Measurements from ENCODE around the gene MAZ. TPM values are rescaled to one million over a fixed set of nuclear protein-coding genes. Genes with fewer than 3 reads are reported as not detected.
A peak's percentile ranks its signal among the peaks of the same experiment; 100 is the strongest.
"Not testable (repeated sequence)": the region's sequence is repeated elsewhere in the genome, so short reads cannot be mapped to it uniquely, and the experiment has no call there.

Gene MAZ
- total and polyA plus RNA-seq, 2 experiments from 2014 or later, result 186 to 310 TPM

GRCh38 chr16:29769507-29769906 lies 36.8 kb upstream of the MAZ start:
- H3K27me3 ChIP-seq, result no peaks in the 10 kb centered on the region
- no peak for DNase-seq (ENCODE audit: low read depth in 1 of 2, low spot score in 1 of 2)
- no peaks in the 10 kb centered on the region for H3K36me3 ChIP-seq
- no peaks in the 10 kb centered on the region for H3K9me3 ChIP-seq (ENCODE audit: low read depth)
- no peaks in the 10 kb centered on the region for H3K4me1 ChIP-seq (ENCODE audit: low read depth)
- no peak overlapping the region for H3K4me3 ChIP-seq
- no peak overlapping the region for H3K27ac ChIP-seq
- TF ChIP-seq CTCF (IDR thresholded peaks at IDR 0.05; ENCODE audit: low read depth, low read length), result no peak

GRCh38 chr16:29770250-29770929 lies 35.9 kb upstream of the MAZ start:
- H3K36me3 ChIP-seq, result no peaks in the 10 kb centered on the region
- H3K4me1 ChIP-seq (ENCODE audit: low read depth), result no peaks in the 10 kb centered on the region
- no peak overlapping the region for H3K27ac ChIP-seq
- no peaks in the 10 kb centered on the region for H3K27me3 ChIP-seq
- no peaks in the 10 kb centered on the region for H3K9me3 ChIP-seq (ENCODE audit: low read depth)
- DNase-seq (ENCODE audit: low read depth in 1 of 2, low spot score in 1 of 2), result no peak
- TF ChIP-seq CTCF (IDR thresholded peaks at IDR 0.05; ENCODE audit: low read depth, low read length), result no peak
- H3K4me3 ChIP-seq, result no peak overlapping the region

- not testable (repeated sequence) for H3K4me3 ChIP-seq; H3K27me3 ChIP-seq; H3K9me3 ChIP-seq (ENCODE audit: low read depth); H3K4me1 ChIP-seq (ENCODE audit: low read depth); H3K36me3 ChIP-seq; H3K27ac ChIP-seq
- peak in 1 of 2 donors; percentile 25 for DNase-seq (ENCODE audit: low read depth in 1 of 2, low spot score in 1 of 2)
These were observed 34.0 kb upstream of the MAZ start for GRCh38 chr16:29772330-29772729.

GRCh38 chr16:29774730-29775129 lies 31.6 kb upstream of the MAZ start:
- Histone ChIP-seq H3K4me1 (ENCODE audit: low read depth) (no peaks in the 10 kb centered on the region), H3K27ac (no peak overlapping the region), H3K9me3 (ENCODE audit: low read depth) (no peaks in the 10 kb centered on the region), H3K36me3 (no peaks in the 10 kb centered on the region), H3K4me3 (no peak overlapping the region), H3K27me3 (no peaks in the 10 kb centered on the region)
- no peak for TF ChIP-seq CTCF (IDR thresholded peaks at IDR 0.05; ENCODE audit: low read depth, low read length)
- DNase-seq (ENCODE audit: low read depth in 1 of 2, low spot score in 1 of 2), result no peak

- Histone ChIP-seq H3K27me3 (no peaks in the 10 kb centered on the region), H3K36me3 (no peaks in the 10 kb centered on the region), H3K27ac (no peak overlapping the region), H3K9me3 (ENCODE audit: low read depth) (no peaks in the 10 kb centered on the region), H3K4me3 (no peak overlapping the region), H3K4me1 (ENCODE audit: low read depth) (no peaks in the 10 kb centered on the region)
- TF ChIP-seq CTCF (IDR thresholded peaks at IDR 0.05; ENCODE audit: low read depth, low read length), result no peak
- DNase-seq (ENCODE audit: low read depth in 1 of 2, low spot score in 1 of 2), result peak in 1 of 2 donors; percentile 57
These were observed 30.5 kb upstream of the MAZ start for GRCh38 chr16:29775742-29776408.

- no peak for TF ChIP-seq CTCF (IDR thresholded peaks at IDR 0.05; ENCODE audit: low read depth, low read length)
- H3K4me1 ChIP-seq (ENCODE audit: low read depth), result no peaks in the 10 kb centered on the region
These were observed 28.6 kb upstream of the MAZ start, which contains the start of gene ZG16 for GRCh38 chr16:29777576-29778350. TSS of gene ZG16 (plus strand) at chr16:29778256. CDS start at chr16:29779267, 1,011 bp downstream.

More at GRCh38 chr16:29777576-29778350, 28.6 kb upstream of the MAZ start, which contains the start of gene ZG16:
- no peaks in the 10 kb centered on the region for H3K27me3 ChIP-seq
- H3K36me3 ChIP-seq, result no peaks in the 10 kb centered on the region
- H3K27ac ChIP-seq, result no peak within 1 kb of the TSS
- H3K4me3 ChIP-seq, result no peak within 1 kb of the TSS
- H3K9me3 ChIP-seq (ENCODE audit: low read depth), result no peaks in the 10 kb centered on the region
- DNase-seq (ENCODE audit: low read depth in 1 of 2, low spot score in 1 of 2), result no peak

Data from cardiac muscle cell (in vitro differentiated cells and primary cell).